ENCODE results near the gene SELENOO. TPM values are rescaled to one million over a fixed set of nuclear protein-coding genes. Genes with fewer than 3 reads are reported as not detected.

SELENOO gene
- total RNA-seq, 1 donor from 2014 or later: 28.3 TPM

DNA sequence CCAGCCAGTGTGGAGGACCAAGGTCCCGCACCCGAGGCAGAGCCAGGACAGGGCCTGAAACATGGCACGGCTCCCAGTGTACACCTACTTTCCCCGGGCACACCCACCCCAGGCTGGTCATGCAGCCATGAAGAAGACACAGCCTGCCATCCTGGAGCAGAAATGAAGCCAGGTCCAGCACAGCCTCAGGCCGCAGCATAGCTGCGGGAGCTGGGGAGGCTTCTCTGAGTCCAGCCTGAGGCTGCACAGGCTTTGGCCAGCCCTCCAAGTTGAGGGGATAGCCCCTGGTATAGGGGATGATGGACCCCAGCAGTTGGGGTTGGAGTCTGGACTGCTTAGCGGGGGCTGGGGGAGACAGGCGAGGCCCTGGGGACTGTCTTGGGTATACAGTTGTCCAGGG lies 53.1 kb downstream of the SELENOO start:
- peaks cover 6% of the 10 kb centered on the region for H3K4me1 Mint-ChIP-seq
- H3K36me3 Mint-ChIP-seq: no peaks in the 10 kb centered on the region
- H3K27ac Mint-ChIP-seq: no peak overlapping the region
- DNase-seq (ENCODE audit: low spot score in 2 of 2, unreplicated experiment in 2 of 2): no peak
- no peaks in the 10 kb centered on the region for H3K9me3 Mint-ChIP-seq
- TF ChIP-seq, protein P1, sequence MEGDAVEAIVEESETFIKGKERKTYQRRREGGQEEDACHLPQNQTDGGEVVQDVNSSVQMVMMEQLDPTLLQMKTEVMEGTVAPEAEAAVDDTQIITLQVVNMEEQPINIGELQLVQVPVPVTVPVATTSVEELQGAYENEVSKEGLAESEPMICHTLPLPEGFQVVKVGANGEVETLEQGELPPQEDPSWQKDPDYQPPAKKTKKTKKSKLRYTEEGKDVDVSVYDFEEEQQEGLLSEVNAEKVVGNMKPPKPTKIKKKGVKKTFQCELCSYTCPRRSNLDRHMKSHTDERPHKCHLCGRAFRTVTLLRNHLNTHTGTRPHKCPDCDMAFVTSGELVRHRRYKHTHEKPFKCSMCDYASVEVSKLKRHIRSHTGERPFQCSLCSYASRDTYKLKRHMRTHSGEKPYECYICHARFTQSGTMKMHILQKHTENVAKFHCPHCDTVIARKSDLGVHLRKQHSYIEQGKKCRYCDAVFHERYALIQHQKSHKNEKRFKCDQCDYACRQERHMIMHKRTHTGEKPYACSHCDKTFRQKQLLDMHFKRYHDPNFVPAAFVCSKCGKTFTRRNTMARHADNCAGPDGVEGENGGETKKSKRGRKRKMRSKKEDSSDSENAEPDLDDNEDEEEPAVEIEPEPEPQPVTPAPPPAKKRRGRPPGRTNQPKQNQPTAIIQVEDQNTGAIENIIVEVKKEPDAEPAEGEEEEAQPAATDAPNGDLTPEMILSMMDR (IDR thresholded peaks at IDR 0.05; ENCODE audit: unreplicated experiment): no peak
- no peak overlapping the region for H3K4me3 Mint-ChIP-seq
- no peaks in the 10 kb centered on the region for H3K27me3 Mint-ChIP-seq (ENCODE audit: low read depth)

DNA sequence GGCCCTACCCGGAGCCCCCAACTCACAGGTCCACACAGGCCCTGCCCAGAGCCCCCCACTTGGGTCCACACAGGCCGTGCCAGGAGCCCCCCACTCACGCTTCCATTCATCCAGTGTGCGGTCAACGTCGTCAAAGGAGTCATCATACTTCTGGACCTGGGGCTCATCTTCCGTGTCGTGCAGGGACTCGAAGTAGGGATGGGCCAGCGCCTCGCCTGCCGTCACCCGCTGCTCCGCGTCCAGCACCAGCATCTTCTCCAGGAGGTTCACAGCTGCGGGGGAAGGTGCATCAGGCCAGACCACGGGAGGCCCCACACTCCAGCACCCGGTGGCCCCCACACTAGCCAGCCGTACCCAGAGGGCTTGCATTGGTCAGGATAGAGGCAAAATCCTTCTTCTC lies 54.3 kb downstream of the SELENOO start:
- Mint-ChIP-seq H3K27ac (no peak overlapping the region), H3K27me3 (ENCODE audit: low read depth) (no peaks in the 10 kb centered on the region), H3K4me1 (peaks cover 5% of the 10 kb centered on the region), H3K36me3 (no peaks in the 10 kb centered on the region), H3K4me3 (no peak overlapping the region), H3K9me3 (no peaks in the 10 kb centered on the region)
- no peak for DNase-seq (ENCODE audit: low spot score in 2 of 2, unreplicated experiment in 2 of 2)
- TF ChIP-seq, protein P1 (IDR thresholded peaks at IDR 0.05; ENCODE audit: unreplicated experiment): no peak

DNA sequence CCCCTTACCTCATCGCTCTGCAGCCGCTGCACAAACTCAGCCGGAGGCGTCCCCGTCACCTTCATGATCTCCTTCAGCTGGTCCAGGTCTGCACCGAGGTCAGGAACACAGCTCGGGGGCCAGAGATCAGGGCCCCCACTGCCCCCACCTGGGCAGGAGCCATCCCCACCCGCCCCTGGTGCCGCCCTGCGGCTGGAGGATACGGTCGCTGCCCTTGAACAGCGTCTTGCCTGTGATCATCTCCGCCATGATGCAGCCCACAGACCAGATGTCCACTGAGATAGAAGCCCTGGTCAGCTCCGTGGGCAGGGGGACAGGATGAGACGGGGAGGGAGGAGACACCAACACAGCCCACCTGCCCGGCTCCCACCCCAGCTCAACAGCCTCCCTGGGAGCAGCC lies 54.8 kb downstream of the SELENOO start:
- no peaks in the 10 kb centered on the region for H3K36me3 Mint-ChIP-seq
- TF ChIP-seq, protein P1 (IDR thresholded peaks at IDR 0.05; ENCODE audit: unreplicated experiment): no peak
- H3K27me3 Mint-ChIP-seq (ENCODE audit: low read depth): no peaks in the 10 kb centered on the region
- DNase-seq (ENCODE audit: low spot score in 2 of 2, unreplicated experiment in 2 of 2): no peak
- no peaks in the 10 kb centered on the region for H3K9me3 Mint-ChIP-seq
- no peak overlapping the region for H3K27ac Mint-ChIP-seq
- H3K4me3 Mint-ChIP-seq: no peak overlapping the region
- H3K4me1 Mint-ChIP-seq: peaks cover 2% of the 10 kb centered on the region

DNA sequence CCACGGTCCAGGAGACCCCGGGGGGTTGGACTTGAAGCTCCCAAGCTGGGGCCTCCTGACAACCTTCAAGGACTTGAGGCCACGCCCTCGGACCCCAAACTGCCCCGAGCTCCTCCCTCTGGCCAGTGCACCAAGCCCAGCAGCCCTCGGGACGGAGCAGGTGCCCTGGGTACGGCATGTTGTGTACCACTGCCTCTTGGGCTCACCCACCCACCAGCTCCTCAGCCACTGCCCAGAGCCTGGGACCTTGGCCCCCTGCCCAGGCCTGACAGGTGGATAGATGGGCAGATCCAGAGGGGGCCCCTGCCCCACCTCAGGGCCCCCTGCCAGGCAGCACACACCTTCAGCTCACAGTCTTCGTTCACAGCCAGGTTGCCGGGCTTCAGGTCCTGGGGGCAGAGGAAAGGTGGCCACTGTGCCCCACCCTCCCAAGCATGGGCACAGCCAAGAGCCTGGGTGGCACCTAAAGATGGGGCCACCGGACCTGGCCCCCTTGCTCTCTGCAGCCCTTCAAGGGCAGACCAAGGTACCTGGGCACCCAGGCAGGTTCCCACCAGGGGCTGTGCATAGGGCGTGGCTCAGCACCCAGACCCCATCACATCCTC lies 55.5 kb downstream of the SELENOO start:
- H3K27me3 Mint-ChIP-seq (ENCODE audit: low read depth): no peaks in the 10 kb centered on the region
- no peak overlapping the region for H3K27ac Mint-ChIP-seq
- DNase-seq (ENCODE audit: low spot score in 2 of 2, unreplicated experiment in 2 of 2): no peak
- H3K4me3 Mint-ChIP-seq: no peak overlapping the region
- TF ChIP-seq, protein P1 (IDR thresholded peaks at IDR 0.05; ENCODE audit: unreplicated experiment): no peak
- H3K36me3 Mint-ChIP-seq: no peaks in the 10 kb centered on the region
- no peaks in the 10 kb centered on the region for H3K9me3 Mint-ChIP-seq
- H3K4me1 Mint-ChIP-seq: no peaks in the 10 kb centered on the region

DNA sequence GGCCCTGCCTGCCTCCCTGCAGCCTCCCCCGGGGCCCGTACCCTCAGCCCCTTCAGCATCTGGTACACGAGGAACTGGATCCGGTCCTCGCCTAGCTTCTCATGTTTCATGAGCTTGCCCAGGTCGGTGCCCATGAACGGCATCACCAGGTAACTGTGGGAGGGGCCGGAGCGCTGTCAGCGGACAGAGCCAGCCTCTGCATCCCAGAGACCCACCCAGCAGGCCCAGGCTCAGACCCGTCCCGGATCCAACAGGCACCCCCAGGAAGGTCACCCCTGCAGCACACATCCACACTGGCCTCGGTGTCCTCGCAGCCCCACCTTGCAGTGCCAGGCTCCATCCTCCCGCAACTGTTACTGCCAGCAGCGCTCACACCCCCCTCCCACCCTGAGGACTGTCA lies 56.2 kb downstream of the SELENOO start:
- peaks cover 2% of the 10 kb centered on the region for H3K4me1 Mint-ChIP-seq
- H3K36me3 Mint-ChIP-seq: no peaks in the 10 kb centered on the region
- TF ChIP-seq, protein P1 (IDR thresholded peaks at IDR 0.05; ENCODE audit: unreplicated experiment): no peak
- H3K4me3 Mint-ChIP-seq: no peak overlapping the region
- no peak for DNase-seq (ENCODE audit: low spot score in 2 of 2, unreplicated experiment in 2 of 2)
- H3K27me3 Mint-ChIP-seq (ENCODE audit: low read depth): peaks cover under 1% of the 10 kb centered on the region
- H3K27ac Mint-ChIP-seq: no peak overlapping the region
- H3K9me3 Mint-ChIP-seq: no peaks in the 10 kb centered on the region

All from mesothelial cell of epicardium (in vitro differentiated cells).